Activated CD8-positive, alpha-beta T cell treated with anti-CD3 and anti-CD28 coated beads for 36 hours (primary cell): ENCODE results near the gene STK10. TPM values are rescaled to one million over a fixed set of nuclear protein-coding genes. Genes with fewer than 3 reads are reported as not detected.
A peak's percentile ranks its signal among the peaks of the same experiment; 100 is the strongest.

Source experiments
- ATAC-seq: fragments of 200-7000 bp; cut with Tn5 transposase; one replicate; pipeline ENCODE4 v1.10.0; 2021; ENCODE audit warnings: mild to moderate bottlenecking, moderate library complexity
- CTCF ChIA-PET: fragments of 350-600 bp; sonication (Branson Sonifier 250); formaldehyde crosslinking; loops from one replicate; lab custom pipeline; 2021; ENCODE audit warnings: antibody characterized with exemption; lab: Charles Lee
- POLR2A ChIA-PET: fragments of 350-600 bp; sonication (Branson Sonifier 250); formaldehyde crosslinking; loops from one replicate; lab custom pipeline; 2021; ENCODE audit warnings: antibody characterized with exemption; lab: Charles Lee
- DNase-seq: peaks from one replicate; pipeline ENCODE4 v3.0.0-alpha.2; 2020
- H3K27ac Mint-ChIP-seq: one replicate; pipeline ENCODE4 v1.8.0; 2021; ENCODE audit warnings: mild to moderate bottlenecking, mixed read lengths
- H3K27me3 Mint-ChIP-seq: one replicate; pipeline ENCODE4 v1.8.0; 2021; ENCODE audit warnings: mixed read lengths
- H3K36me3 Mint-ChIP-seq: one replicate; pipeline ENCODE4 v1.8.0; 2021; ENCODE audit warnings: low read depth, mixed read lengths
- H3K4me1 Mint-ChIP-seq: one replicate; pipeline ENCODE4 v1.8.0; 2021; ENCODE audit warnings: low read depth, mixed read lengths
- H3K4me3 Mint-ChIP-seq: one replicate; pipeline ENCODE4 v1.8.0; 2021; ENCODE audit warnings: mild to moderate bottlenecking, moderate library complexity, mixed read lengths
- H3K9me3 Mint-ChIP-seq: one replicate; pipeline ENCODE4 v1.8.0; 2021; ENCODE audit warnings: mixed read lengths
- intact Hi-C: fragments of 100-400 bp; cut with micrococcal nuclease; formaldehyde crosslinking; loops from one replicate; pipeline ENCODE4 v1.10.0; 2022
- total RNA-seq, 2 experiments: library from RNA; stranded (reverse); gene quantifications; one replicate each; pipeline ENCODE4 v1.2.3, GENCODE V29; 2021
- TF ChIP-seq, protein P1 (sequence below): fragments of 200-600 bp; IDR thresholded peaks from one replicate; pipeline ENCODE4 v1.8.0; 2022; ENCODE audit warnings: antibody characterized with exemption, mild to moderate bottlenecking

Gene STK10
- total RNA-seq, 2 experiments from 2014 or later: 142 to 143 TPM

DNA sequence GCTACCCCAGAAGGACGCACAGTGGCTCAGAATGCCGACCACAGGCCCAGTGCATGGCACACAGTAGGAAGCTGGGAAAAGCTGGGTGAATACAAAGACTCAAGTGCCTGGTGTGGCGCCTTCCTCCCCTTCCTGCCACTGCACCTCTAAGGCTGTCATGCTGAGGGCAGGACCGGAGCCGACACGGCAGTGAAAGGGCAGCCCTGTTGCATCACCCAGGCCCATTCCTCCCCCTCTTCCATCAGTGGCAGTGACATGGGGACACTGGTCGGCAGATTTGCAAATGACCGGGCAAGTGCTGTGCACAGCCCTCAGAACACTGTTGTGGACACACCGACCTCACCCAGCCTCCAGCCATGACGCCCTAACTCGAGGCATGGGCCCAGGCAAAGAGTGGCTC is 84.0 kb downstream of the STK10 start:
- no peak overlapping the region for H3K4me3 Mint-ChIP-seq
- peak overlapping the region; percentile 64 for H3K27ac Mint-ChIP-seq
- no peaks in the 10 kb centered on the region for H3K27me3 Mint-ChIP-seq
- CTCF ChIA-PET: interaction anchor here (1.1 to 7.3 kb wide), 2 partner anchors 45 to 83 kb away, joined by 3 to 129 read pairs; partner anchors contain the start of gene STK10
- peaks cover 40% of the 10 kb centered on the region for H3K4me1 Mint-ChIP-seq
- ATAC-seq (no peak), DNase-seq (no peak)
- peaks cover 55% of the 10 kb centered on the region for H3K36me3 Mint-ChIP-seq
- TF ChIP-seq, protein P1, sequence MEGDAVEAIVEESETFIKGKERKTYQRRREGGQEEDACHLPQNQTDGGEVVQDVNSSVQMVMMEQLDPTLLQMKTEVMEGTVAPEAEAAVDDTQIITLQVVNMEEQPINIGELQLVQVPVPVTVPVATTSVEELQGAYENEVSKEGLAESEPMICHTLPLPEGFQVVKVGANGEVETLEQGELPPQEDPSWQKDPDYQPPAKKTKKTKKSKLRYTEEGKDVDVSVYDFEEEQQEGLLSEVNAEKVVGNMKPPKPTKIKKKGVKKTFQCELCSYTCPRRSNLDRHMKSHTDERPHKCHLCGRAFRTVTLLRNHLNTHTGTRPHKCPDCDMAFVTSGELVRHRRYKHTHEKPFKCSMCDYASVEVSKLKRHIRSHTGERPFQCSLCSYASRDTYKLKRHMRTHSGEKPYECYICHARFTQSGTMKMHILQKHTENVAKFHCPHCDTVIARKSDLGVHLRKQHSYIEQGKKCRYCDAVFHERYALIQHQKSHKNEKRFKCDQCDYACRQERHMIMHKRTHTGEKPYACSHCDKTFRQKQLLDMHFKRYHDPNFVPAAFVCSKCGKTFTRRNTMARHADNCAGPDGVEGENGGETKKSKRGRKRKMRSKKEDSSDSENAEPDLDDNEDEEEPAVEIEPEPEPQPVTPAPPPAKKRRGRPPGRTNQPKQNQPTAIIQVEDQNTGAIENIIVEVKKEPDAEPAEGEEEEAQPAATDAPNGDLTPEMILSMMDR: no peak
- no peaks in the 10 kb centered on the region for H3K9me3 Mint-ChIP-seq
- intact Hi-C loops: no loop called here
- POLR2A ChIA-PET: interaction anchor here (1.0 to 1.6 kb wide), 4 partner anchors 8 to 83 kb away, joined by 3 to 9 read pairs (median 4); no protein-coding TSS in a partner anchor

GRCh38 chr5:172102913-172103626 is 85.0 kb downstream of the STK10 start:
- intact Hi-C loops: no loop called here
- Mint-ChIP-seq H3K36me3 (peaks cover 63% of the 10 kb centered on the region), H3K27me3 (no peaks in the 10 kb centered on the region), H3K9me3 (no peaks in the 10 kb centered on the region), H3K4me3 (no peak overlapping the region), H3K27ac (peak overlapping the region; percentile 64), H3K4me1 (peaks cover 40% of the 10 kb centered on the region)
- ChIA-PET CTCF (interaction anchor here (1.1 to 7.3 kb wide), 3 partner anchors 44 to 191 kb away, joined by 3 to 129 read pairs (median 4); partner anchors contain the start of gene STK10), POLR2A (interaction anchor here (0.6 to 1.0 kb wide), 2 partner anchors 11 to 70 kb away, joined by 3 read pairs; no protein-coding TSS in a partner anchor)
- TF ChIP-seq, protein P1: no peak
- DNase-seq (peak; percentile 55), ATAC-seq (peak; percentile 28)

DNA sequence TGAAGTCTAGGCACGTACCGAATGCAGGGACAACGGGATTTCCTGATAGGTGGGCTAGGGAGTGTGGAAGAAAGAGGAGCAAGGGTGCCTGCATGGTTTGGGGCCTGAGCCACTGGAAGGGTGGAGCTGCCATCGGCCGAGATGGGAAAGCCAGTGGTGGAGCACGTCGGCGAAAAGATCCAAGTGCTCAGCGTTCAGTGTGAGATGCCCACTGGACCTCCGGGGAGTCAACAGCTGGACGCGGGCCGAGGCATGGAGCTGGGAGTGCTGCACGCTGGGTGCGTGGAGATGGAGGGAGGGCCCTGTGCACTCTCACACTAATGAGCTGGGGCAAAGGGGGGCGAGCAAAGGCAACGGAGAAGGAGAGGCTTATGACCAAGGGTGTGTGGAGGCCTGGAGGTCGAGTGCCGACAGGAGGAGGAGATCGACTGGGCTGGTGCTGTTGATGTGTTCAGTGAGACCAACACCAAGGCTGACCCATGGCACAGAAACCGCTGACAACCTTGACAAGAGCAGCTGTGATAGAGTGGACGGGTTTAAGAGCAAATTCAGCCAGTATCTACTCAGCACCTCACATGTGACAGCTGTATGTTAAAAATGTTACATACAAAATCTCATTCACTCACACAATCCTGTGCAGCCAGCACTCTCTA is 85.7 kb downstream of the STK10 start:
- Mint-ChIP-seq H3K9me3 (no peaks in the 10 kb centered on the region), H3K4me1 (peaks cover 33% of the 10 kb centered on the region), H3K36me3 (peaks cover 70% of the 10 kb centered on the region), H3K27me3 (no peaks in the 10 kb centered on the region), H3K27ac (peak overlapping the region; percentile 12), H3K4me3 (no peak overlapping the region)
- intact Hi-C loops: no loop called here
- ATAC-seq (no peak), DNase-seq (no peak)
- ChIA-PET CTCF (interaction anchor here (1.3 to 7.3 kb wide), 2 partner anchors 84 to 191 kb away, joined by 4 to 129 read pairs; partner anchors contain the start of gene STK10), POLR2A (no interaction called here)
- TF ChIP-seq, protein P1: no peak

- Mint-ChIP-seq H3K9me3 (no peaks in the 10 kb centered on the region), H3K27me3 (no peaks in the 10 kb centered on the region), H3K36me3 (peaks cover 66% of the 10 kb centered on the region), H3K4me1 (peaks cover 26% of the 10 kb centered on the region), H3K27ac (peak overlapping the region; percentile 18), H3K4me3 (no peak overlapping the region)
- intact Hi-C loops: no loop called here
- TF ChIP-seq, protein P1: no peak
- ChIA-PET CTCF (interaction anchor here (1.3 to 7.3 kb wide), 3 partner anchors 11 to 192 kb away, joined by 4 to 129 read pairs (median 4); partner anchors contain the start of gene STK10), POLR2A (interaction anchor here (1.1 to 1.2 kb wide), 2 partner anchors 85 to 90 kb away, joined by 3 read pairs; no protein-coding TSS in a partner anchor)
- DNase-seq (no peak), ATAC-seq (no peak)
These were observed 86.3 kb downstream of the STK10 start for GRCh38 chr5:172101547-172102217.
